Calu3 (cell line): ENCODE measurements around the gene UCK1. TPM values are rescaled to one million over a fixed set of nuclear protein-coding genes. Genes with fewer than 3 reads are reported as not detected.

Experiments used
- BruUV-seq: library from RNA; stranded (reverse); fragments of 400-500 nt; replicated peaks from 2 replicates; lab custom pipeline; 2021; lab: Mats Ljungman, UMichigan
- CTCF ChIA-PET: fragments of 300-600 bp; sonication (Branson Sonifier 250); formaldehyde crosslinking; loops from one replicate; lab custom pipeline; 2022; ENCODE audit warnings: antibody characterized with exemption; lab: Charles Lee
- DNase-seq: peaks from one replicate; pipeline ENCODE4 v3.0.0; 2022
- H3K27ac Mint-ChIP-seq: one replicate; pipeline ENCODE4 v1.8.0; 2022; ENCODE audit warnings: mixed read lengths; ENCODE audit not compliant: unreplicated experiment
- H3K27me3 Mint-ChIP-seq: one replicate; pipeline ENCODE4 v1.8.0; 2022; ENCODE audit warnings: mixed read lengths; ENCODE audit not compliant: unreplicated experiment
- H3K36me3 Mint-ChIP-seq: one replicate; pipeline ENCODE4 v1.8.0; 2022; ENCODE audit warnings: mild to moderate bottlenecking, moderate library complexity, mixed read lengths; ENCODE audit not compliant: insufficient read depth, unreplicated experiment
- H3K4me1 Mint-ChIP-seq: one replicate; pipeline ENCODE4 v1.8.0; 2022; ENCODE audit warnings: mild to moderate bottlenecking, low read depth, mixed read lengths; ENCODE audit not compliant: unreplicated experiment
- H3K4me3 Mint-ChIP-seq: one replicate; pipeline ENCODE4 v1.8.0; 2022; ENCODE audit warnings: mild to moderate bottlenecking, low read depth, moderate library complexity, mixed read lengths; ENCODE audit not compliant: unreplicated experiment
- H3K9me3 Mint-ChIP-seq: one replicate; pipeline ENCODE4 v1.8.0; 2022; ENCODE audit warnings: low read depth, mixed read lengths; ENCODE audit not compliant: unreplicated experiment
- intact Hi-C: fragments of 100-400 bp; cut with micrococcal nuclease; formaldehyde crosslinking; loops from one replicate; pipeline ENCODE4 v1.10.0; 2022; ENCODE audit not compliant: unreplicated experiment
- total RNA-seq: library from RNA; stranded (reverse); gene quantifications from 2 replicates; pipeline ENCODE4 v1.2.3, GENCODE V29; 2022
- TF ChIP-seq, protein P1 (sequence below): fragments of 200-600 bp; IDR thresholded peaks from one replicate; pipeline ENCODE4 v1.8.0; 2022; ENCODE audit warnings: antibody characterized with exemption; ENCODE audit not compliant: unreplicated experiment

UCK1 gene
- total RNA-seq, 1 experiment from 2014 or later = 19.6 TPM

- Mint-ChIP-seq H3K4me1 (no peaks in the 10 kb centered on the region), H3K36me3 (no peaks in the 10 kb centered on the region), H3K9me3 (no peaks in the 10 kb centered on the region), H3K27me3 (no peaks in the 10 kb centered on the region), H3K27ac (no peak overlapping the region), H3K4me3 (no peak overlapping the region)
- BruUV-seq = no TSS peak
- TF ChIP-seq, protein P1, sequence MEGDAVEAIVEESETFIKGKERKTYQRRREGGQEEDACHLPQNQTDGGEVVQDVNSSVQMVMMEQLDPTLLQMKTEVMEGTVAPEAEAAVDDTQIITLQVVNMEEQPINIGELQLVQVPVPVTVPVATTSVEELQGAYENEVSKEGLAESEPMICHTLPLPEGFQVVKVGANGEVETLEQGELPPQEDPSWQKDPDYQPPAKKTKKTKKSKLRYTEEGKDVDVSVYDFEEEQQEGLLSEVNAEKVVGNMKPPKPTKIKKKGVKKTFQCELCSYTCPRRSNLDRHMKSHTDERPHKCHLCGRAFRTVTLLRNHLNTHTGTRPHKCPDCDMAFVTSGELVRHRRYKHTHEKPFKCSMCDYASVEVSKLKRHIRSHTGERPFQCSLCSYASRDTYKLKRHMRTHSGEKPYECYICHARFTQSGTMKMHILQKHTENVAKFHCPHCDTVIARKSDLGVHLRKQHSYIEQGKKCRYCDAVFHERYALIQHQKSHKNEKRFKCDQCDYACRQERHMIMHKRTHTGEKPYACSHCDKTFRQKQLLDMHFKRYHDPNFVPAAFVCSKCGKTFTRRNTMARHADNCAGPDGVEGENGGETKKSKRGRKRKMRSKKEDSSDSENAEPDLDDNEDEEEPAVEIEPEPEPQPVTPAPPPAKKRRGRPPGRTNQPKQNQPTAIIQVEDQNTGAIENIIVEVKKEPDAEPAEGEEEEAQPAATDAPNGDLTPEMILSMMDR = no peak
- CTCF ChIA-PET = no interaction called here
- intact Hi-C loops = no loop called here
- DNase-seq = no peak
Measured at GRCh38 chr9:131578021-131578420, 47.0 kb upstream of the UCK1 start.

DNA sequence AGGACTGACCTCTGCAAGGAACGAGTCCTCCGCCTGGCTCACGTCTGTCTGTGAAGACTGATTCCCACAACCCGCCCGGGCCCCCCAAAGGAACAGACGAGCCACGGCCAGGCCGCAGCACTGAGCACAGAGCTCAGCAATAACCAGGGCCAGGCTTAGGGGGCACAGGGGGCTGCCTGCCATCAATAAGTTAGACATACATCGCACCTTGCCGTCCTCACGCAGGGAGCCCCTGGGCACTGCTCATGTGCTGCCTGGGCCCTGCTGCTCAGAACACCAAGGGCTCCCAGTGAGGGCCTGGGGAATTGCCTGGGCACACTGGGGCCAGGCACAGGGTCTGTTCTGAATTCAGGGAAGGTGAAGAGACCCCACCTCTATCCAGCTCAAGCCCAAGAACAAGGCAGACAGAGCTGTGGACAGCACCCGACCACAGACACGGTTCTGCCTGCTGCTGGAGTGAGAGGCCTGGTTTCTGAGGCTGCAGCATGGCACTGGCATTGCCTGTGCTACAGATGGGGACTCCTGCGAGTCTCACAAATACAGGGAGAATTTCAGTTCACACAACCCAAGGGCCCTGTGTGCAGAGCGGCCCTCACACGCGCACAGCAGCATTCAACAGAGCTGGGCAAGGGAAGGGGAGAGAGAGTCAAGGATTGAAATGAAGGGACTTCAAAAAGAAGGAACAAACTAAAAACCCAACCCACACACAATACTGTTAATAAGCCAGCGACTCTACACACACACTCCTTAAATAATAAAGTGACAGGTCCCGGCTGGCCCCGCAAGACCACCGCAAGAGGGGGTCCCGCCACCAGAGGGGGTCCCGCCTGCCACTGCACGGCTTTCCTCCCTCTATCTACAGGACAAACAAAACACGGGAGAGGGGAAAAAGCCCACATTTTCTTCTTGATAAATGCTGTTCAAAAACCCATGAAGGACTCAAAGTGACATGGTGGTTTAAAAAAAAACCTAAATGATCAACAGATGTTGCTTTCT is 46.2 kb upstream of the UCK1 start:
- no peak overlapping the region for H3K27ac Mint-ChIP-seq
- H3K36me3 Mint-ChIP-seq = no peaks in the 10 kb centered on the region

DNA sequence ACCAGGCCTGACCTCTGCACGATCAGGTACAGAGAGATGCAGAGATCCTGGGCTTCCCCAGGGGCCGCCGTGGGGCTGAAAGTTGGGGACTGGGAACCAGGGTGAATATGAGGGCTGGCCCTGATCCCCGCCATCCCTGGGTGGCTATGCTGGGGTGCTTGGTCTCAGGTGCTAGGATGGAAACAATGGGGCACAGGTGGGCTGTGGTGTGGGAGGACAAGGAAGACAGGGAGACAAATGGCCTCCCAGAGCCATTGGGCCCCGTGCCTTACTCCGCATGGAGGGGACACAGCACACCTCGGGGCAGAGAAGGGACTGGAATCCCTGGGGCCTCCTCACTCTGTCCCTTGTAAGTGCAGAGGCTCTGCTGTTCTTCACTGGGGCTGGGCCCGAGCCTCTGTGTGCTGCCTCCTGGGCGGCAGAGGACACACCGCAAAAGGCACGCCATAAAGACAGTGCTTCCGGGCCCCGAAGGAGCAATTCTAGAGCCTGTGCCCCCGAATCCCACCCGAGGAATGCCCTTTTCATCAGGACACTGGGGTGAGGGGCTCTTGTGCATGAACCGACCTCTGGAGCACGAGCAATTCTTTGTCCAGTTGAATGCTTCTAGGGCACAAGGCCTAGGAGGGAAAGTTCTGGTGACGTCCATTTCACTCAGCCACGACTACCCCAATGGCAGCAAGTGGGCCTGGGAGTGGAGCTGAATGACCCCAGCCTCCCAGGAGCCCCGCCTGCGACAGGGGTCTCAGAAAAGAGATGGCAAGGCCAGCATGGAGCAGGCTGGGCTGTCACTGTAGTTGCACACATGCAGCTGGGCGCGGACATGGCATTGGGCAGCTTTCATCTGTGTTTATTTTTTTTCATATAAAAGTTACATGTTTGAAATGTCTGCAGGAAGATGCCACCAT is 45.1 kb upstream of the UCK1 start:
- Mint-ChIP-seq H3K36me3 (no peaks in the 10 kb centered on the region), H3K4me3 (no peak overlapping the region), H3K9me3 (no peaks in the 10 kb centered on the region), H3K27me3 (no peaks in the 10 kb centered on the region), H3K4me1 (no peaks in the 10 kb centered on the region), H3K27ac (no peak overlapping the region)
- no peak for DNase-seq
- TF ChIP-seq, protein P1 = no peak
- CTCF ChIA-PET = interaction anchor here (0.6 to 0.8 kb wide), 2 partner anchors 82 to 112 kb away, joined by 3 to 6 read pairs; no protein-coding TSS in a partner anchor
- intact Hi-C loops = no loop called here
- BruUV-seq = no TSS peak

More for the DNA sequence above, 46.2 kb upstream of the UCK1 start:
- Mint-ChIP-seq H3K27me3 (no peaks in the 10 kb centered on the region), H3K9me3 (no peaks in the 10 kb centered on the region), H3K4me1 (no peaks in the 10 kb centered on the region), H3K4me3 (no peak overlapping the region)
- intact Hi-C loops = no loop called here
- TF ChIP-seq, protein P1 = no peak
- BruUV-seq = no TSS peak
- DNase-seq = no peak
- CTCF ChIA-PET = interaction anchor here (0.6 to 0.8 kb wide), 2 partner anchors 81 to 114 kb away, joined by 3 to 6 read pairs; no protein-coding TSS in a partner anchor
